ENCODE results near the gene FOSL1.

- no peak for TF ChIP-seq CTCF (conservative IDR thresholded peaks at IDR 0.05)
- TF ChIP-seq ZFX (IDR thresholded peaks at IDR 0.05) = no peak
Measured at GRCh38 chr11:65859812-65860277, 40.3 kb downstream of the FOSL1 start.

All from C4-2B (cell line).